Neural progenitor cell (in vitro differentiated cells): ENCODE data around the gene KASH5.

Source experiments
- CTCF ChIP-seq: fragments of 200-600 bp; sonication (generic); IDR thresholded peaks from 2 replicates; pipeline ENCODE4 v1.5.1; 2017; ENCODE audit warnings: antibody characterized with exemption, mild to moderate bottlenecking
- EZH2 ChIP-seq: fragments of 200-600 bp; sonication (generic); IDR thresholded peaks from 2 replicates; pipeline ENCODE4 v1.6.1; 2017; ENCODE audit warnings: antibody characterized with exemption, mild to moderate bottlenecking, moderate library complexity
- EZH2phosphoT487 ChIP-seq: fragments of 200-600 bp; sonication (generic); IDR thresholded peaks from 2 replicates; pipeline ENCODE4 v1.6.1; 2017; ENCODE audit warnings: antibody characterized with exemption

GRCh38 chr19:49364083-49364737, 23.8 kb upstream of the KASH5 start:
- TF ChIP-seq CTCF (no peak), EZH2 (no peak), EZH2phosphoT487 (no peak)
